Upper lobe of right lung (tissue), 1 donor: ENCODE data around the gene NUCB1. TPM values are rescaled to one million over a fixed set of nuclear protein-coding genes. Genes with fewer than 3 reads are reported as not detected.
A peak's percentile ranks its signal among the peaks of the same experiment; 100 is the strongest.
"Not testable (repeated sequence)": the region's sequence is repeated elsewhere in the genome, so short reads cannot be mapped to it uniquely, and the experiment has no call there.

ENCODE experiments used
- ATAC-seq: fragments of 200-7000 bp; cut with Tn5 transposase; one replicate; pipeline ENCODE4 v1.9.1; 2020; ENCODE audit warnings: mild to moderate bottlenecking, moderate library complexity
- DNase-seq: peaks from one replicate; pipeline ENCODE4 v3.0.0-alpha.2; 2020
- H3K27ac ChIP-seq: fragments of 200-600 bp; one replicate; pipeline ENCODE4 v1.8.0; 2022
- H3K27me3 ChIP-seq: fragments of 200-600 bp; one replicate; pipeline ENCODE4 v1.8.0; 2022; ENCODE audit warnings: mild to moderate bottlenecking
- H3K36me3 ChIP-seq: fragments of 200-600 bp; one replicate; pipeline ENCODE4 v1.8.0; 2022
- H3K4me1 ChIP-seq: fragments of 200-600 bp; one replicate; pipeline ENCODE4 v1.8.0; 2022
- H3K4me3 ChIP-seq: fragments of 200-600 bp; one replicate; pipeline ENCODE4 v1.8.0; 2022; ENCODE audit warnings: mild to moderate bottlenecking
- H3K9me3 ChIP-seq: fragments of 200-600 bp; one replicate; pipeline ENCODE4 v1.8.0; 2022
- intact Hi-C: fragments of 100-400 bp; cut with DNase I; formaldehyde crosslinking; loops from one replicate; pipeline ENCODE4 v1.11.0; 2022
- total RNA-seq: library from RNA; stranded (reverse); fragmentation: NEBNext Ultra II Directional; extraction: Animal tissue kit (Norgen Biotek cat#: 25700); gene quantifications from one replicate; pipeline ENCODE4 v1.2.1, GENCODE V29; 2021
- TF ChIP-seq, protein P1 (sequence below): fragments of 200-600 bp; IDR thresholded peaks from one replicate; pipeline ENCODE4 v1.8.0; 2022; ENCODE audit warnings: antibody characterized with exemption
- donor health status: DM: no; HTN: yes; CAD: no; lungs with severe emphysema.

NUCB1 gene
- total RNA-seq, 1 donor from 2014 or later, result 287 TPM

DNA sequence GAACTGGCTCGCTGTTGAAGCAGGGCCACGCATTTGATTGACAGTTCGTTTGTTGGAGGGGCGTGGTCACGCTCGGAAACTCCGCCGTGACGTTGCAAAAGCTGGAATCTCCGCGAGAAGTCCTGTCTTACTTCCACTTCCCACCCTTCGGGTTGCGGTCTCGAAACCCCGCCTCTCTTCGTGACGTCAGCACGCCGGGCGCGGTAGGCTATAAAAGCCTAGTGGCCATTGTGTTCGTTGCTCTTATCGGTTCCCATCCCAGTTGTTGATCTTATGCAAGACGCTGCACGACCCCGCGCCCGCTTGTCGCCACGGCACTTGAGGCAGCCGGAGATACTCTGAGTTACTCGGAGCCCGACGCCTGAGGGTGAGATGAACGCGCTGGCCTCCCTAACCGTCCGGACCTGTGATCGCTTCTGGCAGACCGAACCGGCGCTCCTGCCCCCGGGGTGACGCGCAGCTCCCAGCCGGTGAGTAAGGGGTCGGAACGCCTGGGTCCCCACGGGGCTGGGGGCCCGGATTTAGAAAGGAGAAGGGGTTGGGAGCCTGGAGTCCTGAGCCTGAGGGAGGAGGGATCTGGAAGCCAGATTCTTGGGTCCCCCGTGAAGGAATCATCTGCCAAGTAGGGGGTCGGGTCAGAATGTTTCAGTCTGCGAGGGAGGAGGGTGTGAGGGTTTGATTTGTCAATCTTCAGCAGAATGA, 27.8 kb upstream of the NUCB1 start, which contains the start of gene PPP1R15A:
PPP1R15A (plus strand) TSS at position 240 of the 702 bp plus-strand sequence. CDS start 813 bp downstream, outside the sequence.
- peaks cover 40% of the 10 kb centered on the region for H3K4me1 ChIP-seq
- intact Hi-C loops, result no loop called here

GRCh38 chr19:48872884-48873475, 27.1 kb upstream of the NUCB1 start:
- DNase-seq, result peak; percentile 87

More for the DNA sequence above, 27.8 kb upstream of the NUCB1 start, which contains the start of gene PPP1R15A:
- peak; percentile 98 for DNase-seq
- Histone ChIP-seq H3K27ac (peak within 1 kb of the TSS; percentile 100), H3K36me3 (peaks cover 43% of the 10 kb centered on the region), H3K4me3 (peak within 1 kb of the TSS; percentile 97), H3K9me3 (no peaks in the 10 kb centered on the region), H3K27me3 (no peaks in the 10 kb centered on the region)
- ATAC-seq, result peak; percentile 76
- TF ChIP-seq, protein P1, sequence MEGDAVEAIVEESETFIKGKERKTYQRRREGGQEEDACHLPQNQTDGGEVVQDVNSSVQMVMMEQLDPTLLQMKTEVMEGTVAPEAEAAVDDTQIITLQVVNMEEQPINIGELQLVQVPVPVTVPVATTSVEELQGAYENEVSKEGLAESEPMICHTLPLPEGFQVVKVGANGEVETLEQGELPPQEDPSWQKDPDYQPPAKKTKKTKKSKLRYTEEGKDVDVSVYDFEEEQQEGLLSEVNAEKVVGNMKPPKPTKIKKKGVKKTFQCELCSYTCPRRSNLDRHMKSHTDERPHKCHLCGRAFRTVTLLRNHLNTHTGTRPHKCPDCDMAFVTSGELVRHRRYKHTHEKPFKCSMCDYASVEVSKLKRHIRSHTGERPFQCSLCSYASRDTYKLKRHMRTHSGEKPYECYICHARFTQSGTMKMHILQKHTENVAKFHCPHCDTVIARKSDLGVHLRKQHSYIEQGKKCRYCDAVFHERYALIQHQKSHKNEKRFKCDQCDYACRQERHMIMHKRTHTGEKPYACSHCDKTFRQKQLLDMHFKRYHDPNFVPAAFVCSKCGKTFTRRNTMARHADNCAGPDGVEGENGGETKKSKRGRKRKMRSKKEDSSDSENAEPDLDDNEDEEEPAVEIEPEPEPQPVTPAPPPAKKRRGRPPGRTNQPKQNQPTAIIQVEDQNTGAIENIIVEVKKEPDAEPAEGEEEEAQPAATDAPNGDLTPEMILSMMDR, result peak; percentile 8

DNA sequence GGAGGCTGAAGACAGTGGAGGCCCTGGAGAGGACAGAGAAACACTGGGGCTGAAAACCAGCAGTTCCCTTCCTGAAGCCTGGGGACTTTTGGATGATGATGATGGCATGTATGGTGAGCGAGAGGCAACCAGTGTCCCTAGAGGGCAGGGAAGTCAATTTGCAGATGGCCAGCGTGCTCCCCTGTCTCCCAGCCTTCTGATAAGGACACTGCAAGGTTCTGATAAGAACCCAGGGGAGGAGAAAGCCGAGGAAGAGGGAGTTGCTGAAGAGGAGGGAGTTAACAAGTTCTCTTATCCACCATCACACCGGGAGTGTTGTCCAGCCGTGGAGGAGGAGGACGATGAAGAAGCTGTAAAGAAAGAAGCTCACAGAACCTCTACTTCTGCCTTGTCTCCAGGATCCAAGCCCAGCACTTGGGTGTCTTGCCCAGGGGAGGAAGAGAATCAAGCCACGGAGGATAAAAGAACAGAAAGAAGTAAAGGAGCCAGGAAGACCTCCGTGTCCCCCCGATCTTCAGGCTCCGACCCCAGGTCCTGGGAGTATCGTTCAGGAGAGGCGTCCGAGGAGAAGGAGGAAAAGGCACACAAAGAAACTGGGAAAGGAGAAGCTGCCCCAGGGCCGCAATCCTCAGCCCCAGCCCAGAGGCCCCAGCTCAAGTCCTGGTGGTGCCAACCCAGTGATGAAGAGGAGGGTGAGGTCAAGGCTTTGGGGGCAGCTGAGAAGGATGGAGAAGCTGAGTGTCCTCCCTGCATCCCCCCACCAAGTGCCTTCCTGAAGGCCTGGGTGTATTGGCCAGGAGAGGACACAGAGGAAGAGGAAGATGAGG, 26.4 kb upstream of the NUCB1 start:
- ATAC-seq (no peak), DNase-seq (no peak)
- Histone ChIP-seq H3K9me3 (no peaks in the 10 kb centered on the region), H3K27ac (peak overlapping the region; percentile 100), H3K36me3 (peaks cover 49% of the 10 kb centered on the region), H3K27me3 (no peaks in the 10 kb centered on the region), H3K4me1 (peaks cover 34% of the 10 kb centered on the region), H3K4me3 (peak overlapping the region; percentile 97)
- intact Hi-C loops, result no loop called here
- TF ChIP-seq, protein P1, result no peak

More at GRCh38 chr19:48872884-48873475, 27.1 kb upstream of the NUCB1 start:
- H3K4me3 ChIP-seq, result peak overlapping the region; percentile 97
- TF ChIP-seq, protein P1, result no peak
- peaks cover 49% of the 10 kb centered on the region for H3K36me3 ChIP-seq
- peaks cover 38% of the 10 kb centered on the region for H3K4me1 ChIP-seq
- no peaks in the 10 kb centered on the region for H3K27me3 ChIP-seq
- H3K27ac ChIP-seq, result peak overlapping the region; percentile 100
- H3K9me3 ChIP-seq, result no peaks in the 10 kb centered on the region
- intact Hi-C loops, result no loop called here
- peak; percentile 74 for ATAC-seq

DNA sequence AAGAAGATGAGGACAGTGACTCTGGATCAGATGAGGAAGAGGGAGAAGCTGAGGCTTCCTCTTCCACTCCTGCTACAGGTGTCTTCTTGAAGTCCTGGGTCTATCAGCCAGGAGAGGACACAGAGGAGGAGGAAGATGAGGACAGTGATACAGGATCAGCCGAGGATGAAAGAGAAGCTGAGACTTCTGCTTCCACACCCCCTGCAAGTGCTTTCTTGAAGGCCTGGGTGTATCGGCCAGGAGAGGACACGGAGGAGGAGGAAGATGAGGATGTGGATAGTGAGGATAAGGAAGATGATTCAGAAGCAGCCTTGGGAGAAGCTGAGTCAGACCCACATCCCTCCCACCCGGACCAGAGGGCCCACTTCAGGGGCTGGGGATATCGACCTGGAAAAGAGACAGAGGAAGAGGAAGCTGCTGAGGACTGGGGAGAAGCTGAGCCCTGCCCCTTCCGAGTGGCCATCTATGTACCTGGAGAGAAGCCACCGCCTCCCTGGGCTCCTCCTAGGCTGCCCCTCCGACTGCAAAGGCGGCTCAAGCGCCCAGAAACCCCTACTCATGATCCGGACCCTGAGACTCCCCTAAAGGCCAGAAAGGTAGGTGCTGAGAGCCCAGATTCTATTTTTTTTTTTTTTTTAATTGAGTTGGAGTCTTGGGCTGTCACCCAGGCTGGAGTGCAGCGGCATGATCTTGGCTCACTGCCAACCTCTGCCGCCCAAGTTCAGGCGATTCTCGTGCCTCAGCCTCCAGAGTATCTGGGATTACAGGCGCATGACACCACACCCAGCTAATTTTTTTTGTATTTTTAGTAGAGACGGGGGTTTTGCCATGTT, 25.6 kb upstream of the NUCB1 start:
- Histone ChIP-seq H3K4me1 (peaks cover 39% of the 10 kb centered on the region), H3K27me3 (no peaks in the 10 kb centered on the region), H3K27ac (peak overlapping the region; percentile 100), H3K4me3 (peak overlapping the region; percentile 97), H3K36me3 (peaks cover 49% of the 10 kb centered on the region), H3K9me3 (no peaks in the 10 kb centered on the region)
- intact Hi-C loops, result no loop called here
- ATAC-seq (peak; percentile 0), DNase-seq (no peak)
- TF ChIP-seq, protein P1, result no peak

DNA sequence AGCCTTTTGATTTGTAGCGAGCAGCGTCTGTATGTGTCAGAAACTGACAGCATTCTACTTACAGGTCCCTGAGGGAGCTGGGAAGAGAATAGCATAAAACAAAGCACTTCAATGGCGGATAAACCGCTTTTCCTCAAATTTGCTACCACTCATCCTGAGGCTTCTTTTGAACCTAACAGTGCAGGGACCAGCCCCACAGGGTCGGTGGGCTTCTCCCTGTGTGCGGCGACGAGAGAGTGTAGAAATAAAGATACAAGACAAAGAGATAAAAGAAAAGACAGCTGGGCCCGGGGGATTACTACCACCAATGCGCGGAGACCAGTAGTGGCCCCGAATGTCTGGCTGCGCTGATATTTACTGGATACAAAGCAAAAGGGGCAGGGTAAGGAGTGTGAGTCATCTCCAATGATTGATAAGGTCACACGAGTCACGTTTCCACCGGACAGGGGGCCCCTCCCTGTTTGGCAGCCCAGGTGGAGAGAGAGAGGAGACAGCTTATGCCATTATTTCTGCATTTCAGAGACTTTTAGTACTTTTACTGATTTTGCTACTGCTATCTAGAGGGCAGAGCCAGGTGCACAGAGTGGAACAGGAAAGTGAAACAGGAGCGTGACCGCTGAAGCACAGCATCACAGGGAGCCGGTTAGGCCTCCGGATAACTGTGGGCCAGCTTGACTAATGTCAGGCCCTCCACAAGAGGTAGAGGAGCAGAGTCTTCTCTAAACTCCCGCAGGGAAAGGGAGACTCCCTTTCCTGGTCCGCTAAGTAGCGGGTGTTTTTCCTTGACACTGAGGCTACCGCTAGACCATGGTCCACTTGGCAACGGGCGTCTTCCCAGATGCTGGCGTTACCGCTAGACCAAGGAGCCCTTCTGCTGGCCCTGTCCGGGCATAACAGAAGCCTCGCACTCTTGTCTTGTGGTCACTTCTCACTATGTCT, 23.8 kb upstream of the NUCB1 start:
- Histone ChIP-seq H3K27ac (peak overlapping the region; percentile 100), H3K36me3 (peaks cover 49% of the 10 kb centered on the region), H3K4me3 (peak overlapping the region; percentile 97), H3K4me1 (peaks cover 45% of the 10 kb centered on the region)
- intact Hi-C loops, H3K27me3 ChIP-seq, H3K9me3 ChIP-seq, DNase-seq, ATAC-seq: not testable (repeated sequence)
